CD4-positive, alpha-beta T cell treated with Interleukin-1 beta for 1 hour (primary cell): ENCODE results near the gene TBX18.

Source experiments
- DNase-seq, 2 donors: peaks; one replicate each; pipeline ENCODE4 v3.0.0-alpha.2; 2020 to 2022

TBX18 gene

DNA sequence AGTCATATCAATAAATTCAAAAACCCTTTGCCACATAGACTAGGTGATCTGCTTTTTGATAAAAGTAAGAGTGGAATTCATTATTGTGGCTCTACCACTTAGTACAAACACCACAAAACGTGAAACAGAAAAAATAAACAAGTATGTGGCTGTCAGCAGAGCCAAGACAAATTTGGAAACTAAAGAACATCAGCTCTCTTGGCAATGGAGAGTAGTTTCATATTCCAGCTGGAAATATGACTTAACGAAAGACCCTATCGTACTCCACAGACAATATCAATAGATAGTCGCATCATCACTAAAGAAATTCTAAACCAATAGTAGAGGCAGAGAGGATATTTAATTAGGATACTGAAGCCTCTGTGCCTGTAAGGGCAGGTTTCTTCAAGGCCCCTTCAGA lies 20.8 kb downstream of the TBX18 start:
- no peak for DNase-seq

DNA sequence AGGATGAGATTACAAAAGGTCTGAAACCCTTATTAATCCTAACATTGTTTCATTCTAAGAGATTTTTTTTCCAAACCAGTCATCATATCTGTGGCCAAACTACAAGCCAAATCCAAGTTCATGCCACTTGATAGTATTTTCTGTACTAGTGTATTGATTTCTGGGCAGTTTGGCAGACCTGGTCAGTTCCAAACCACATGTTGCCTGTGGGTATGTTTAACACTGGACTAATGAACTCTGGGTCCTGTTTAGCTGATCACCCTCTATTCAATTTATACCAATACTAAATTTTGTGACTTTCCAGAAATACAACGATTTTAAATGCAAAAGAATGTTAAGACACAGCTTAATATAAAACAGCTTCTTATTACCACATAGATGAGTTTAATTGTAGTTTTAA lies 24.0 kb downstream of the TBX18 start:
- DNase-seq, result no peak

DNA sequence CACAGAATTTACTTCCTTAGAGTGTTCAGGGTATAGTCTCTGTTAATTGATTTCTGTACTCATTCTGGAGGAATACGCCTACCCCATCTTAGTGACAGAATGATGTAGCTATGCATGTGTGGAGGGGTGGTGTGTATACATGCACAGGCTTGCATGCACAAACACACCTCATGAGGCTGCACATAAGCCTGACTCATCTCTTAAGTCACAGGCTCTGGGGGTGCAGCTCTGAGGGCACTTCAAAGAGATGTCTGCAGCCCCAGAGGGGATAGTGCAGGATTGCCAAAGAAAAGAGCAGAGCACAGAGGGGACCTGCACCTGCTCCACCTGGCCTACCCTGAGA lies 24.6 kb downstream of the TBX18 start:
- DNase-seq, result no peak

- no peak for DNase-seq
Observed at GRCh38 chr6:84738996-84739865, 25.2 kb downstream of the TBX18 start.

- DNase-seq, result no peak
Observed at GRCh38 chr6:84733889-84734288, 30.5 kb downstream of the TBX18 start.

DNA sequence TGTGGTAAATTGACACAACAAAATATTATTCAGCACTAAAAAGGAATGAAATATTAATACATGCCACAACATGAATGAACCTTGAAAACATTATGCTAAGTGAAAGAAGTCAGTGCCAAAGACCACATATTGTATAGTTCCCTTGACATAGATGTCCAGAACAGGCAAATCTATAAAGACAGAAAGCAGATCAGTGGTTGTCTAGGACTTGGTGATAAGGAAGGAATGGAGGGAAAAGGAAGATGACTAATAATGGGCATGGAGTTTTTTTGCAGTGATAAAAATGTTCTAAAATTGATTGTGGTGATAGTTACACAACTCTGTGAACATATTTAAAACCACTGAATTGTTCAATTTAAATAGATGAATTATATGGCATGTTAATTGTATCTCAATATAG lies 32.5 kb downstream of the TBX18 start:
- no peak for DNase-seq

DNA sequence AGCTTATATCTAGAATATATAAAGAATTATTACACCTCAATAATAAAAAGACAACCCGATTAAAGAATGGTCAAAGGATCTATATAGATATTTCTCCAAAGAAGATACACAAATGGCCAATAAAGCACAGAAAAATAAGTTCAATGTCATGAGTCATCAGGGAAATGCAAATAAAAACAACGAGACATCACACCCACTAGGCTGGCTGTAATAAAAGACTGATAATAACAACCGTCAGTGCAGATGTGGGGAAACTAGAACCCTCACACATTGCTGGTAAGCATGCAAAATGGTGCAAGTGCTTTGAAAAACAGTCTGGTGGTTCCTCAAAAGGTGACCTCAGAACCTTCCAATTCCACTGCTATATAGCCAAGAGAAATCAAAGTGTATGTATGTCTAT lies 33.0 kb downstream of the TBX18 start:
- DNase-seq, result no peak

DNA sequence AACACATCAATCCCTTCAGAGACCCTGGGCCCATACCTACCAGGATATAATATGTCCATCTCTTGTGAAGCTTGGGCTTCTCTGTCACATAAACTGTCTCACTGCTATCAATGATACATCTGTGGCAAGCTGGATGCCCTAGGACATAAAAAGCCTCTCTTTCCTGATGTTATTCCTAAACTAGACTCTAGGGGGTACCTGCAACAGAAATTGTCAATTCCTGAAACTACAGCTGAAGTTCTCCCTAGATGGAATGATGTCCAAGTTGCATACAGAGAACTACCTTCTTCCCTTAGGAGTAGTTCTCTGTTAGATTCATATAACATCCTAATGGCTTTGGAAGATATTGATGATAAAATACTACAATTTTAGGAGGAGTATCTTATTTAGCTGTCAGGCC lies 35.8 kb downstream of the TBX18 start:
- no peak for DNase-seq

GRCh38 chr6:84719152-84719551 lies 45.2 kb downstream of the TBX18 start:
- no peak for DNase-seq

DNA sequence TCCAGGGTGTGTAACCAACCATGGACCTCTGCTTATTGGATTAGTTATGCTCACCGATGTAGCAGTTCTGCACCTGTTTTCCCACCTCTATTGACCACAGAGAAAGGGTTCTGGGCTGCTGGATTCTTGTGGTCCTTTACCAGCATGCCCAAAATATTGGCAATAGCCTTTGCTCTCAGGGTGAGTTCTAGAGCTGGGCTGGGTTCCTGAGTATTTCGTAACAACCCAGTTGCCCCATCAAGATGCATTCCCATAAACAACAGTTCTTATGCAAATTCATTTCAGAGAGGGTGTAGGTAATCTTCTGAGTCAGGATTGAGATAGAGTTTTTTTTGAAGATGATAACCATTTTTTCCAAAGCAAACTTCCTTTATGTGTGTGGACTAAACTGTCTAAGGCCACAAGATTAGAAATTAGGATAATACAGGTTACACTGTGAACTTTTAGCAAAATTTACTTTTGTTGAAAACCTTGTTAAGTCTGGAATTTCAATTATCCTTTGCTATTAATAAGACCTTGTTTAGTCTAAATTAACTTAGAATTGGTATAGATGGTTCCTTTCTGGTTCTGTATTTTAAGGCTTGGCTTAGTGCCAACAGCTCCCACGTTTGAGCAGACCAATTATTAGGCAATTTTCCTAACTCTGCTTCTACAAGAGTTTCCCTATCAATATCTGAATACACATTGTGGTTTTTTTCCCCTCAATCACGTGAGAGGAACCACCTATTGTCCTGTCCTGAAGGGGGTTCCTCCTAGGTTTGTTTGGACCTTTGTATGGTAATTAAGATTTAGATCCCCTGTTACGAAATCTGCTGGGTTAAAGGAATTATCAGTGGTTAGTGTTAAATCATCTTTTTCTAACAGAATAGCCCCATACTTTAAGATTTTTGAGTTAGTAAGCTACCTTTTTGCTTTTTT lies 46.1 kb downstream of the TBX18 start:
- DNase-seq, result no peak

GRCh38 chr6:84709121-84709520 lies 55.3 kb downstream of the TBX18 start:
- DNase-seq, result no peak

DNA sequence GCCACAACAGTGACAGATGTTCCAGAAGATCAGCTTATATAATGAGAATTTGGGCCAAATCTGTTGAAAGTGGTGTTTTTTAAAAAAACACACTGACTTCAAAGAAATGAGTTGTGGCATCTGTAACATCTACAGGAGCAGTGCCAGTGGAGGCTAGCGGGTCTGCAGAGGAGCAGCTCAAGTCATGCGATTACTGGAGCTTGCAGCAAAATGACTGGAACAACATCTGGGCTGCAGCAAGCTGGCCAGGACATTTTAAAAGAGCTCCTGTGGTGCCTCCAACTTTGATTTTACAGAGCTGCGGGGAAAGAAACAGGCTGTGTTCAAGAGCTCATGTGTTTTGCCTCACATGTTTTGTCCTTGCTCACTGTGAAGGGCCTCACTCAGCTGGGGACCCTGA lies 57.2 kb downstream of the TBX18 start:
- no peak for DNase-seq

DNA sequence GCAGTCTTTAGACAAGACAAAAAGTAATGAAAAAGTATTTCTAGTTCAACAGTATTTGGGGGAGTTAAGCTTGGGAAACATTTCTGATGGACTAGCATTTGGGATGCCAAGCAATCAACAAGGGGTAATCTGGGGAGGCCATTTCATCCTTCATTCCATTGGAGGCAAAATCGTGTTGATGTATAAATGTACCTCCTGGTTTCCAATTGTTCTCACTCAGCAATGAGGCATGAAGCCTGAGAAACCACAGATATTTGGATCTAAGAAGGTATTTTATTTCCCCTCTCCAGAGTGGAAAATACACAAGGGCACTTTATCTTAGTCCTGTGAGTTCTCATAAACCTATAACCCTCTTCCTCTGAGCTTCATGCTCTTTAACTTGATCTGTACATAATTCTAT lies 68.2 kb downstream of the TBX18 start:
- no peak for DNase-seq

- DNase-seq, result no peak
Observed at GRCh38 chr6:84691978-84692623, 72.3 kb downstream of the TBX18 start.

- DNase-seq, result no peak
Observed at GRCh38 chr6:84688141-84688873, 76.1 kb downstream of the TBX18 start.

DNA sequence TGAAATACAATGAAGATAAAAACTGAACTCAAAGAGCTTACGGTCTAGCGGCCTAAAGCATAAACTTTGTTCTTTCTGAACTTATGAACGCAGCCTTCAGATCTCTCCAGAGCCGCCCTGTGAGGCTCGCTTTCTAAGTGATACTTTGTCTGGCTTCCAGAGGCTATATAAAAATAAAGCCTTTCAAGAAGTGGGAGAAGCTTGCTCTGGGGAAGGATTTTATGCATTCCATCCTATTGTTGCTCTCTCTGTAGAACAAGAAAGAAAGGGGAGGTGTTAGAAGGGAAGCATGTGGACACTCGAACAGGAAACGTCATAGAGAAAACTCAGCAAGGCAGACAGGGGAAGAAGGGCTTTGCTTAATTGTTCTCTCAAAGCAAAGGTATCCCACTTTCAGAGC lies 77.0 kb downstream of the TBX18 start:
- DNase-seq, result no peak

DNA sequence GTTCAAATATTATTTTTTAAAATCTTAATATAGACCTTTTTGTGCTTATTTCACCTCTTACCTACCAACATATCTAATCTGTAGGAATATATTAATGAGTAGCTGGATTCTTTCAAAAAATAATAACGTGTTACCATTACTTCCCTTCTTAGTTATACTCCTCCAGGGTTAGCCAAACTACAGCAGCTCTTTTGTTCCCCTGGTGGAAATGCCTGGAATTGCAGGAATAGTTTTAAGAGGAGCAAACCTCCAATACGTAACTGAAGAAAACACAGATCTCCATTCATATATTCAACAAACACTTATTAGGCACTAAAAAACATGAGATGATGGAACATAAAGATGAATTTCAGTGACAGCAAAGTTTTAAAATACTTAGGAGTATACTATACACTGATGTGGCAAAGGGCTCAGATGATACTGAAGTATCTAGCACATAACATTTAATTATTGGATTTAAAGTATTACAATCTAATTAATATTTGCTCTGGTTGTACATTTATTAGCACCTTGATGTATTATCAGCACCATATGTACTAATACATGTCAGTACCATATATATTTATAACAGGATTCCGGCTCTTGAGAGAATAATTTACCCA lies 78.3 kb downstream of the TBX18 start:
- DNase-seq, result no peak

DNA sequence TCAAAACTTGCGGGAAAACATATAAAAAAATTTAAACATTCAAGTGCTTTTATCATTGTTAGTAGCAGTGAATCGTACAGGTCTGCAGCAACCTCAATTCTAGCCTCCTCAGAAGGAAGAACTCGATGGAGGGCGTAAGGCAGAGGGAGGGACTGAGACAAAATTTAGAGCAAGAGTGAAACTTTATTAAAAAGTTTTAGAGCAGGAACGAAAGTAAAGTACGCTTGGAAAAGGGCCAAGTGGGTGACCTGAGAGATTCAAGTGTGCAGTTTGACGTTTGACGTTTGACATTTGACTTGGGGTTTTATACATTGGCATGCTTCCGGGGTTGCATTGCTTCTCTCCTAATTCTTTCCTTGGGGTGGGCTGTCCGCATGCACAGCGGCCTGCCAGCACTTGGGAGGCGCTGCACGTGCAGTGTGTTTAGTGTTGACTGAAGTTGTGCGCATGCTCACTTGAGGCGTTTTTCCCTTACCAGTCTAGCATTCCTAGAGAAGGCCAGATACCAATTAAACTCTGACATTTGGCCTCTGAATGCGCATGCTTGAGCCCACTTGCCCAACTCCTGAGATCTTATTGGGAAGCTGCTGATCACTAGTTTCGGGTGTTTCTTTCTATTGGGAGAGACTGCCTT lies 82.6 kb downstream of the TBX18 start:
- no peak for DNase-seq

GRCh38 chr6:84675651-84676050 lies 88.7 kb downstream of the TBX18 start:
- no peak for DNase-seq

DNA sequence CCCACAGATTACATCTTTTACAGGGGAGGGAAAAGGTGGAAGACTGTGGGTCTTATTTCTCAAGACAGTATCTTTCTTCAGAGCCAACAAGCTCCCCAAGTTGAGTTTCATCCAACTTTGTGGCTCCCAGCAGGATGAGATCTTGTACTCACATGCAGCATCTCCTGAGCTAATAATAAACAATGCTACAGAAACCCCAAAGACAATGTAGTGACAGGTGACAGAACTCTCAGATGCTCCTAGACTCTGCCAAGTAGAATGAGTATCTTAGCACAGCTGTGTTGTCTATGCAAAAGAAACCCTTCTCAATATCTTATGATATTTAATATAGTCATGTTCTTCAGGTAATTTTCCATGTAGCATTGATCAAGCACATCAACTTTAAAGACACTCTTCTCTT lies 90.0 kb downstream of the TBX18 start:
- DNase-seq, result no peak

GRCh38 chr6:84671183-84671582 lies 93.2 kb downstream of the TBX18 start:
- DNase-seq, result no peak

GRCh38 chr6:84669945-84670344 lies 94.5 kb downstream of the TBX18 start:
- DNase-seq, result no peak
